NCI-H2081 (cell line): ENCODE results near the gene C1orf74.

Source experiments
- DNase-seq, 2 experiments: peaks; one replicate each; lab custom pipeline; 2025; lab: John Stamatoyannopoulos, UW

Gene C1orf74

GRCh38 chr1:209770636-209771415 is 13.5 kb downstream of the C1orf74 start:
- DNase-seq, result no peak

- DNase-seq, result no peak
These were observed 14.4 kb downstream of the C1orf74 start for GRCh38 chr1:209769971-209770370.

- peak in 1 of 2 experiments; percentile 23 for DNase-seq
These were observed 15.0 kb downstream of the C1orf74 start for GRCh38 chr1:209769171-209769904.

- DNase-seq, result no peak
These were observed 16.0 kb downstream of the C1orf74 start for GRCh38 chr1:209768354-209768774.

GRCh38 chr1:209767706-209768105 is 16.7 kb downstream of the C1orf74 start:
- DNase-seq, result no peak

GRCh38 chr1:209767096-209767495 is 17.3 kb downstream of the C1orf74 start:
- DNase-seq, result no peak

- no peak for DNase-seq
These were observed 18.3 kb downstream of the C1orf74 start for GRCh38 chr1:209766051-209766450.

GRCh38 chr1:209761011-209761635 is 23.2 kb downstream of the C1orf74 start:
- DNase-seq, result no peak

GRCh38 chr1:209759829-209760359 is 24.5 kb downstream of the C1orf74 start:
- DNase-seq, result no peak

- DNase-seq, result no peak
These were observed 26.0 kb downstream of the C1orf74 start for GRCh38 chr1:209758400-209758799.

- DNase-seq, result no peak
These were observed 27.5 kb downstream of the C1orf74 start for GRCh38 chr1:209756615-209757445.

DNA sequence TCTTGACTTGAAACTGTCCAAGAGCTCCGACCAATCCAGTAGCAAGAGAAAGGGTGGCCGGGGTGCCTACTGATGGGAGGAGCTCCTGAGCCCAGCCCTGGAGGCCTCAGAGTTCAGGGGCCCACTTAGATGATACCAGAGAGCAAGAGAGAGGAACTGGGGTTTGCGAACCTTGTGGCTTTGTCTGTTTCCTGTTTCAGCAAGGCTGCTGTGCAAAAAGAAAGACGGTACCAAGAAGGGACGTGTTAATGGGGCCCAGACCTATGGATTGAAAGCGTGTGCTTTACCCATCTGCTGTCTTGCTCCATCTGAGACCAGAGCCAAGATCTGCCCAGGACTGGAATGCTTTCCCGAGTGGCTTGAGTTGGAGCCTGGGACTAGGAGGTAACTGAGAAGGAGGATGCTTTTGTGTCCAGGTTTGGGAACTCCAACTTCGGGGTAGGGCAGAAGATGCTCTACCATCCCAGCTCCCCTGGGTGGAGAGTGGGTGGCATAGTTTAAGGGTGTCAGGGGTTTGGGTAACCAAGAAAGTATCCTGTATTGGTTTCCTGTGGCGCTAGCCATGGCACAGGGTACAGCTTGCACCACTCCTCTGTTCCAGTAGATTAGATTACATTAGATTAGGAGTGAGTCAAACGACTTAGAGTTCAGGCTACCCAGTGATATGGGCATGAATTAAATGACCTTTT is 28.3 kb downstream of the C1orf74 start, which contains the start of gene TRAF3IP3:
Gene TRAF3IP3 (plus strand): TSS at position 128 of the 689 bp plus-strand sequence. CDS start 3,987 bp downstream, outside the sequence.
- DNase-seq, result no peak

DNA sequence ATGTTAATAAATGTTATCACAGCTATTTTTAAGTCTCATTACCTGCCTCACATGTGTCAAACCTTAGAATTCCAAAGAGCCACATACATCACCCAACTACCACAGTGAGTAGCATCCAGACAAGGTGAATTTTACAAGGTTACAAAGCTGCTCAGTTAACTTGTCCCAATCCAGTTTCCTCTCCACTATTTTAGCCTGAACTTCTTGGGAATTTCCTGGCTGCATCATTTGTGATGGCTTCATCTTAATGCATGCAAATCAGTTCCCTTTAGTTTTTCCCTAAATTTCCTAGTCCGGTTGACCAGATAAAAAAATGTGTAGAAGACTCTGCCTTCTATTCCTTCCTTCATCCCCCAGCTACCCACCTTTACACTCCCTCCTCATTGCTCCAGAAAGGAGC is 29.1 kb downstream of the C1orf74 start:
- DNase-seq, result no peak

DNA sequence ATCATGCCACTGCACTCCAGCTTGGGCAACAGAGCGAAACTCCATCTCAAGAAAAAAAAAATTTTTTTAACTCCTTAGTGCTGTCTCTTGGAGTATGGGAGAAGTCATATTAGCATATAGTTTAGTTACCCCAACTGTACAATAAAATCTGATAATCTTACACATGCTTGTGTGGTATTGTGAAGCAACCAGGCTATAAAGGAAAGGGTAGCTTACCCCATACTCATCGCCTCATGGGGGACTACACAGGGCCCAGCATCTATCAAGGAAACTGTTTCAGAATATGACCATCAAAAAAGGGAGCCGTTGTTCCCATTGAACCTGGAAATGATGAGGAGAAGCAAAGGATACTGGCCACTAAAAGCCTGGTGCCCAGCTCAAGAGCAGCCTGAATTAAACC is 31.5 kb downstream of the C1orf74 start:
- no peak for DNase-seq

GRCh38 chr1:209751627-209752231 is 32.6 kb downstream of the C1orf74 start:
- DNase-seq, result no peak

DNA sequence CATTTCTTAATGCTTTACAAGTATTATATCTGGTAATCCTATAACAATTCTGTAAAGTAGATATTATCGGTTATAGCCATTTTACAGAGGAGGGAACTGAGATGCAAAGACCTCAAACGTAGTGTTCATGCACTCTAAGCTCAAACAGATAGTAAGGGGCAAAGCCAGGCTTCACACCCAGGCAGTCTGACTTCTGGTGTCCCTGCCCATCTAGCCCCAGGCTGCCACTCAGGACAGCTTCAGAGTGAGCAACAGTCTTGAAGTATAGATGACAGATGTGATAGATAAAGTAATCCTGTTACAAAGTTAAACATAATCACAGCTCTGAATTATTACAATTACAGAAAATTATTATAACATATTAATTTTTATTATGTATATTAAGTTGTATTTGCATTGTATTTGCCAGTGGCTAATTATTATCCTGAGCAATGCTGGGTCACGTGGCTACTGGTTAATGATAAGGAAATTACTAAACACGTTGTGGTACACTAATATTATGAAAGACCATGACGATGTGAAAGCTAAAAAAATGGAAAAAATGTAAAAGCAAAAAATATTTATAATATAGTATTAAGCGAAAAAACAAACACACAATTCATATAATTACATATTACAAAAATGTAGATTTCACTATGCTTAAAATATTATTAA is 34.6 kb downstream of the C1orf74 start:
- DNase-seq, result no peak

DNA sequence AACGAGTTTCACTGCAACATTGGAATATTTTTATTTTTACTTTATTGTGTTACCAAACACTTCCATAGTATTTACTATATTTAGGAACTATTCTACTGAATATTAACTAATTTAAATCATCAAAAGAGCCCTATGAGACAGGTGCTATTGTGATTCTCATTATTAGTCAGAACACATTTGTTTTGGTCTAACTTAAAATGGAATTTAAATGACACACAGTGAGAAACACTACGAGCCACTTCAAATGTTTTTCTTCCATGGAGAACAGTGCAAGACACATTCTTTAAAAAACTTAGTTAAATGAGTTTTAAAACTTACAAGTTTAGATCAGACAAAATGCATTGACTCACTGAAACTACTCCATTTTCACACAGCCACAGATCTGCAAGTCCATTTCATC is 35.2 kb downstream of the C1orf74 start:
- DNase-seq, result no peak

GRCh38 chr1:209748620-209749019 is 35.7 kb downstream of the C1orf74 start:
- DNase-seq, result no peak

DNA sequence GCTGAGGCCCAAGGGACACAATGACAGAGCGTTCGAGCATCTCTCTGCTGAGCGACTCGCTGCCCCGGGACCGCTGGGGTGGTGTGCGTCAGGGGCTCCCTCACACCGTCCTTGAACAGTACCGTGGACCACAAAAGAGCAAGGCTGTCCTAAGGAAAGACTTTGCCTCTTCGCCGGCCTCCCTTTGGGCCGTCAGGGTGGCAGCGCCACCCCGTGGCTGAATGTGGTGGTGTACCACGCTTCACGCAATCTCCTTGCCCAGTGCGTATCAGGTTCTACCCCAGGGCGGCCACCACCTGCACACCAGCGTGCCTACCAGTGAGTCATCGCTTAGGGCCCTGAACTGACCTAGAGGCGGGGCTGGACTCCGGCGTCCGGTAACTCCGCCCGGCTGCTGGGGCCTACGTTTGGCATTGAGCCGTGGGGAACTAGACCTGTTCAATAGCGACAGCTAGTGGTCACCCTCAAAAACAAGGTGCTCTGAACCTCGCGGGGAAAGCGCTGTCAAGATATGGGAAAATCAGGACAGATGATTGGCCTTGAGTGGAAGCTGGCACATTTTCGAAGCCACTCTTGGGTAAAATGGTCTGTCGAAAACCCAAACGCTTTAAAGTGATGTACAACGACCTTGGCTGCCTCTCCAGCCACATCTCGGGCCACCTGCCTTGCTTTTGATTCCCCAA is 36.6 kb downstream of the C1orf74 start:
- DNase-seq, result peak; percentile 69 to 80
